Measurements from ENCODE around the gene SMOC2.

Gene SMOC2, protein sequence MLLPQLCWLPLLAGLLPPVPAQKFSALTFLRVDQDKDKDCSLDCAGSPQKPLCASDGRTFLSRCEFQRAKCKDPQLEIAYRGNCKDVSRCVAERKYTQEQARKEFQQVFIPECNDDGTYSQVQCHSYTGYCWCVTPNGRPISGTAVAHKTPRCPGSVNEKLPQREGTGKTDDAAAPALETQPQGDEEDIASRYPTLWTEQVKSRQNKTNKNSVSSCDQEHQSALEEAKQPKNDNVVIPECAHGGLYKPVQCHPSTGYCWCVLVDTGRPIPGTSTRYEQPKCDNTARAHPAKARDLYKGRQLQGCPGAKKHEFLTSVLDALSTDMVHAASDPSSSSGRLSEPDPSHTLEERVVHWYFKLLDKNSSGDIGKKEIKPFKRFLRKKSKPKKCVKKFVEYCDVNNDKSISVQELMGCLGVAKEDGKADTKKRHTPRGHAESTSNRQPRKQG

DNA sequence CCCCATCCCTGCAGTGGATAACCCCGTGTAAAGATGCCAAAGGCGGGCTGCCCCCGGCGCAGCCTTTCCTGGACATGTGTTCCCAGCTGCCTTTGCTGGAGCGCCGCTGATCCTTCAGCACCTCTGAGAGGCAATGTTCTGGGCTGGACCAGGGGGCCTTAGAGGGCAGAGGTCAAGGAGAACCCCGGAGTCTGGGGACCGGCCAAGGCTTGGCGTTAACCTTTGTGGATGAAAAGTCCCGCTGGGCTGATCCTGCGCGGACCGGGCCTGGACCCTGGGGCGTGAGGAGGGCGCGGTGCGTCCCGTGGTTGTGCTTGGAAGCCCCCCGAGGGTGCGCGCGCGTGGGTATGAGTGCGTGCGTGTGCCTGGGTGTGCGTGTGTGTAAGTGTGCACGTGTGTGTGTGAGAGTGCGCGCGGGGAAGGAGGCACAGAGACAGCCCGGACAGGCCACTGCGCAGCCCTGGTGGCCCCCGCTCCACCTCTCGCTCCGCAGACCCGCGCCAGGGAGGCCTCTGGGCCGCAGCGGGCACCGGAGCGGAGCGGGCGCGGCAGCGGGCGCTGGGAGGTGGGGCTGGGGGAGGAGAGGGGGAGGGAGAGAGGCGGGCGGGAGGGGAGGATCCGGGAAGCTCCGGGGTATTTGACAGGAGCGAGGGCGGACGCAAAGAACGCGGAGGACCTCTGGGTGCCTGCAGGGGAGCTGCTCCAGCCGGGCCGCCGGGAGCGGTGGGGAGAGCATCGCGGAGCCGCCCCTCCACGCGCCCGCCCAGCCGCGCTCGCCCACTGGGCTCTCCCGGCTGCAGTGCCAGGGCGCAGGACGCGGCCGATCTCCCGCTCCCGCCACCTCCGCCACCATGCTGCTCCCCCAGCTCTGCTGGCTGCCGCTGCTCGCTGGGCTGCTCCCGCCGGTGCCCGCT, at the start of gene SMOC2:
SMOC2 (plus strand) TSS at position 665 of the 914 bp plus-strand sequence; CDS start at position 852, 187 bp downstream.
- no peak for FAIRE-seq

DNA sequence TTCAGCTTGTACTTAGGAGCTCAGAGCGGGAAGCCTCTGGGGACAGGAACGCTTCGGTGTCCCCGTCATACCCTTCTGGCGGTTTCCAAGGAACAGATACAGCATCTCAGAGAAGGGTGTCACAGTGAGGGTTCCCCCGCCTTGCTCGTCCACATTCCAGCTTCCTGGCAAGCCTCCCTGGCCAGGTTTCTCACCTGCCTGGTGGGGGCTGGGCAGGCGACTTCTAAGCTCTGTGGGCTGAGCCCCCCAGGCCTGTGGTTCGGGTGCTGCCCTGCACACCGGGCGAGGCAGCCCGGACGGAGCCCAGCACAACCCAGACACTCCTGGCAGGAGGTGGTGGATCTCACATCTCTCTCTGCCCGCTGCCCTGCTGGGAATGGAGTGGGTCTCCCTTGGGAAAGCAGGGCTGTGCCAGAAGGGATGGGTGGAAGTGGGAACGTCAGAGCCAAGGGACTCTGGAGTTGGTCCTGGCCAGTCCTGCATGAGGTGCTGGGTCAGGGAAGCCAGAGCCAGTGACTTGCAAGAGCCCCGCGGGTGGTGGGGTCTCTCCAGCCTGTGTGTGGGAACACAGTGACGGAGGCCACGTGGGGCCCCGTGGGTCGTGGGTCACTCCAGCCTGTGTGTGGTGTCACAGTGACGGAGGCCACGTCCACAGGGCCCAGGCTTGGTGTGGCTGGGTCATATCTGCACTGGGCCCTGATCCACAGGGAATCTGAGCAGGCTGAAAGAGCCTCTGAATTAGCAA, 47.7 kb upstream of the SMOC2 start:
- no peak for FAIRE-seq

DNA sequence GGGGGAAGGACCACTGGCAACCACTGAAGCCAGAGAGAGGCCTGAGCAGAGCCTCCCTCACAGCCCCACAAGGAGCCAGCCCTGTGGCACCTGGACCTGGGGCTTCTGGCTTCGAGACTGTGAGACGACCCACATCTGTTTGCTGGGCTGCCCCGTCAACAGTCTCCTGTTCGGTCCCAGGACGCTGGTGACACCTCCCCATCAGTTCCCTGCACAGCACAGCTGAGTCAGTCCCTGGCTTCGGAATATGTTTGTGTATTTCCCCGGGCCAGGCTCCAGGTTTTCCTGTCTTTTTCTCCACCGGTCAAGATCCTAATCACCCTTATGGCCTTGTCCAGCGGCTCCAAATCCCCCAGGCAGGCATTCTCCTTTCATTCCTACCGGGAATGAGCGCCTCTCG, 46.4 kb upstream of the SMOC2 start:
- no peak for FAIRE-seq

DNA sequence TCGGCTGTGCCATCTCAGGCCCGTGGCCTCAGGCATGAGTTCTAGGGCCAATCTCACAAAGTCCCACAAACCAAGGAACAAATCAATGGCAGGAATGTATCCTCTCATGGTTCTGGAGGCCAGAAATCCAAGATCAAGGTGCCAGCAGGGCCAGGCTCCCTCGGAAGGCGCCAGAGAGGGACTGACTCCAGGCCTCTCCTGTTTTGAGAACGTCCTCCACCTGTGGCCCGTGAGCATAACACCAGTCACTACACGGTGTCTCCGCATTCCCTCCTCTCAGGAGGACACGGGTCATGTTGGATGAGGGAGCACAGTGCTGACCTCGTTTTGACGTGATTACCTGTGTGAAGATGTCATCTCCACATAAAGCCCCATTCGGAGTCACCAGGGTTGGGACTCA, 45.0 kb upstream of the SMOC2 start:
- FAIRE-seq: no peak

DNA sequence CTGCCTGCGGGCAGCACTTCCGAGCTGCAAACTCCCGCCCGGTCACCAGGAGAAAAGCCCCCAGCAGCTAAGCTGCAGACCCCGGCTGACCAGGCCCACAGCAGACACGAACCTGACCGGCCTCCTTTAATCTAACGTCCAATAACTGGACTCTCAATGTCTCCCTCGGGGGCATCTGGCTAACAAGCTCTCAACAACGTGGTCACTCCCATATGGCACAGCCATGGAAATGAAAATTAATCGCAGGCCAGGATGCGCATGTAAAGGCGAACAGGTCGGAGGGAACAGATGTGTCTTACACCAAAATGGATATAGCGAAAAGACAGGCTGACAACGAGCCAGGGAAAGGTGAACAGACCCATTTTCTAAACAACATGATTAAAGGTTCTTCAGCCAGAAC, 44.4 kb upstream of the SMOC2 start:
- FAIRE-seq: no peak

DNA sequence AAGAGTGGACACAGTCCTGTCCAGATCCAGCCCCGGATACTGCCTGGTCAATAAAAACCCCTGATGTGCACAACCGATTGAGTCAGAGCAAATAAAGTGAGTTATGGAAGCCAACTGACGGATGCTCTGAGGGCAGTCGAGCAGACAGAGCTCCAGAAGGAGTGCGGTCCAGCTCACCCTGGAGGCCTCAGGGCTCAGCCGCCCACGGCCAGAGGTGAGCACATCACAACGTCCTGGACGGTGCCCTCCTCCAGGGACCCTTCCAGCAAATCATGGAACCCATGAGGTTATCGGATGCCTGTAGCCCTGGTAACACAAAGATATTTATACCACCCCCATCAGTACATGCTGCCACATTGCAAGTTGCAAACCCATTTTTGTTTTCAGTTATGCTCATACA, 44.0 kb upstream of the SMOC2 start:
- FAIRE-seq: no peak

DNA sequence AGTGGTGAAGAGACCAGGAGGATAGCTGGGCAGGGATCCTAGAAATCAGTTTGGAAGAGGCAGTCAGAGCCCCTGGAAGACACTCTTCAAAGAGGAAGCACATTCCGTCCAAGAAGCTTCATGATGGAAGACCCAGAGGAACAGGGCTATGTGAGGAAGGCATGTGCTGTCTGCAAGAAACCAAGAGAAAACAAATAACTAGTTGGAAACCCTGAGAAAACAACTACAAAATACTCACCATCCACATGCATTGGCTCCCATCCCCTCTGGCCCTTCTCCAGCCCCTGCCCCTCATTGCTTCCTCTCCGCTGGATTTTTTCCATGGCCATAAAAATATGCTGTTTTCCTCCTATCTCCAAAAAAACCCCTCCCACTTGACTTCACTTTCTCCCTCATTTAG, 40.9 kb upstream of the SMOC2 start:
- no peak for FAIRE-seq

DNA sequence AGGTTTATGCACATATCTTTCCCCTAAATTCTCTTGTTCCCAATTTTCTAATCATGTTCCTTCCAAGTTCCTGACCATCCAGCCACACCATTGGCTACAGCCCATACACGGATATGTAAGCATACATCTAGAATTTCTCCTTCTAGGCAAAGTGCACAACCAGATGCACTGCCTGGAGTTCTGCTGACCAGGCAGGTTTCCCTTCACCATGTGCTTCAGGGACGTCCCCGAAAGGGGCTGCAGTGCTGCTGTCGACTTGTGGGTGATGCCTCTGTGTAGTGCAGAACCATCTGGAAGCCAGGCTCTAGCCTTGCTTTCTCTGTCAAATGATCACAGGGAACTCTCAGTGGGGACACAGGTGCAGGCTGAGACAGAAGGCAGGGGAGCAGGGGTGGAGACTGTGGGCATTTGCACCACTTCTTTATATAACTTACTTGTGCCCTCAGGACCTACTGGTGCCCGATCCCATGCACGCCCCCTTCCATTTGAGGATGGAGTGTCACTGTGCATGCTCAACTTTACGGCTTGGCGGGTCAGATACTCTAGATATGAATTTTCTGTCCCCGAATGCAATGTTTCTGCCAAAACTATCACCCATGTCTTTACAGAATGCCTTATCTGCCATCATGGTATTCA, 37.5 kb upstream of the SMOC2 start:
- no peak for FAIRE-seq

DNA sequence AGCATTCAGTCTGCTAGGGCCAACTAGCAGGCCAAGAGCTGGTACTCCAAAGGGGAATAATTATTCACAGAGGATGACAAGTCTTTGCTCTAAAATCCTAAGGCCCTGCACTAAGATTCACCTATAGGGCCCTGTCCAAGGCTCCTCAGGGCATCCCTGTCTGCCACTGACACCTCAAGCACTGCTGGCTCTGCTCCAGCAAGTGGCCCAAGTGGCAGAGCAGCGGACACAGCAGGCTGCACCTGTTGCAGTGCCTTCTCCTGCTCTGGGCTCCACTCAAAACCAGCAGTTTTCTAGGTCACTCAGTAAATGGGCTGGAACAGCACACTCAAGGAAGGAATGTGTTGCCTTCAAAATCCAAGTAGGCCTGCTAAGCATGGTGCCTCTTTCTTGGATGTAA, 36.4 kb upstream of the SMOC2 start:
- no peak for FAIRE-seq

DNA sequence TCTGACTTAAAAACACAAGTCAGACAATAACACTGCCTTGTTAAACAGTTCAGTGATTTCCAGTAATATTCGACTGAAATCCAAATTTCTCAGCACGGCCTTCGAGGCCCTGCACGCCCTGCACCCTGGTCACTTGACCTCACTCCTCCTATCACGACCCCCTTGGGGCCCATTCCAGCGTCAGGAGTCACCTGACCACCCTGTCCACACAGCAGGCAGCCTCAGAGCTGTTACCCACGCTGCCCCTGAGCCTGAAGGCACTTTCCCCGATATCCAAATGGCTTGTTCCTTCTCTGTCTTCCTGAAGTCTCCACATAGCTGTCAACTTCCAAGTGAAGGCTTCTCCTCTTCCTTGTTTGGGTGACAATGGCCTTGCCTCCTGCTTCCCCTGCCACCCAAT, 33.1 kb upstream of the SMOC2 start:
- no peak for FAIRE-seq

DNA sequence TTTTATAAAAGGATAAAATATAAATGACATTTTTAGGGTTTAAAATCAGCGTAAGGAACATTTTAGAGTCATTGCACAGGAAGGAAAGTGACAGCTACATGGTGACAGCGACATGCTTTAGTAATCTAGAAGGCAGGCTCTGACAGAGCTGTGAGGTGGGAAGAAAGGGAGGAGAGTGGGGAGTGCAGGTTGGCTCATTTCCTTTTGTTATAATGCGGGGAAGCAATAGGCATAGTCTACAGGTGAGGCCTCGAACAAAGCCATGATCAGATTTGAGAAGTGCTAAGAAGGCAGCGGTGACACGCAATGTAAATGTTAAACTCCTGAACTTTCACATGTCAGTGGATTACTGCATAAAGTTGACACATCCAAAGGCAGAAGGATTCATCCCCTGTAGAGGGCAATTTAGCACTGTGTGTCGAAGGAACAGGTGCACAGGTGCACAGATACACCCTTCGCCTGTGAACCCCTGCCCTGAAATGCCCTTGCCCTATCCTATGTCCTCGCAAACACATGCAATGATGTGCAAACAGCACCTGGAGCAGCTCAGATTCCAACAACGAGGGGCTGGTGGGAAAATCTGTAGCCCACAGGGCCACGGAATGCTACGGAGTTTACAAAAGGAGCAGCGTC, 32.4 kb upstream of the SMOC2 start:
- no peak for FAIRE-seq

DNA sequence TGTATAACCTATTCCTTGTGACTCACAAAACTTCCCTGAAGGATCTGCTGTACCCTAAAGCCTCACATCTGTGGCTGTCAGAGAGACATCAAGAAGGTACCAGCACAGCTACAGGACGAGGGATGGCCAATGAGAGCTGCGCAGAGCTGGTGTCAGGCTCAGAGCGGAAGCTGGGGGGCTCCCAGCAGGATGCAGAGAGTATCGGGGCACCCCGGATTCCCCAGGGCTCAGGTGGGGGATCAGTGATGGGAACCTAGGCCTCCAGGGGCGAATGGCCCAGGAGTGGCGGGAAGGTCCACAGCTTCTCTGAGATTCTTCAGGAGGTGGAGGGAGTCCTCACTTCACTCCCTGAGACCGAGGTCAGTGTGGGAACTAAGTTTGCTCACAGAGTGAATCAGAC, 30.9 kb upstream of the SMOC2 start:
- no peak for FAIRE-seq

DNA sequence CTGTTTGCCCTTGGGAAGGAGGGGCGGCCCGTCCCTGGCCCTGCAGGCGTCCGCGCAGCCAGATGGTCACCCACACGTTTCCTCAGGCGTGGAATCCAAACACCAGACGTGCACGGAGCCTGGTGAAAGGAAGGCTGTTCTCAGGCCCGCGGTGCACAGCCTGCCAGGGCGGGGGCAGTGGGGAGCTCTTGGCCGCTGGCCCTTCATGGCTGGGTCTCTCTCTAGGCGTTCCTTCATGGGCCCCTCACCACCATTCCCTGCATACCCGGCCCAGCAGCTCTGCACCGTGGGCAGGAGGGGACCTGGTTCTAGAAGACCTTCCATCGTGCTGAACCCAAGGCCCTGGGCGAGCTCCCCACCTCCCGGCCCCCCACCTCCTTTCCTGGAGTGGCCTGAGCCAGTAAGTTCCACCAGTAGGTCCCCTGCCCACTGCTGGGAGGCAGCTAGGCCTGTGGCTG, 30.4 kb upstream of the SMOC2 start:
- no peak for FAIRE-seq

DNA sequence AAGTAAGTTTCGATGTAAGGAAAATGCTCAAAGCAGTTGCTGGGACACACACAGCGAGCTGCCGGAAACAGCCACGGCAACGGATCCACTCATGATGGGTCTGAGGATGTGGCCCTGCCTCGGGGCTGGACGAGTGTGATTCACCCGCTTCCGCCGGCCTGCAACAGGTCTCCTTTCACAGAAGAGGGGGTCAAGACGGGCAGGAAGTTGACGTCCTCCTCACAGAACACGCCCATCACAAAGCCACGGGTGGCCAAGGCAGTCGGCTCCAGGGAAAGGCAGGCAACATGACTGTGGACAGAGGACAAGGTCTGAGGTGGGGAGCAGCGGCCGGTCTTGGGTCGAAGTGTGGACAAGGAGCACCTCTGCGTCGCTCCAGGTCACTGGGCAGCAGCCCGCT, 29.9 kb upstream of the SMOC2 start:
- FAIRE-seq: no peak

DNA sequence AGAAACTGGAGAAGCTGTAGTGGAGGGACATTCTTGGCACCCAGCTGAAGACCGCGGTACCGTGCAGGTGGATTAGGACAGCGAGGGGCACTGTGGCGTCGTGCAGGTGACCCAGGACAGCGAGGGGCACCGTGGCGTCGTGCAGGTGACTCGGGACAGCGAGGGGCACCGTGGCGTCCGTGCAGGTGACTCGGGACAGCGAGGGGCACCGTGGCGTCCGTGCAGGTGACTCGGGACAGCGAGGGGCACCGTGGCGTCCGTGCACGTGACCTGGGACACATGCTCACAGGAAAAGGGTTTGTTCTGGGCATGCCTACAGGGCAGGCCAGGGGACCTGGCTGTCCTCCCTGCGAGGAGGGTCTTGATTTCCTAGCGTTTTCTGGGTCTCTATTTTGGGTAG, 29.2 kb upstream of the SMOC2 start:
- no peak for FAIRE-seq

DNA sequence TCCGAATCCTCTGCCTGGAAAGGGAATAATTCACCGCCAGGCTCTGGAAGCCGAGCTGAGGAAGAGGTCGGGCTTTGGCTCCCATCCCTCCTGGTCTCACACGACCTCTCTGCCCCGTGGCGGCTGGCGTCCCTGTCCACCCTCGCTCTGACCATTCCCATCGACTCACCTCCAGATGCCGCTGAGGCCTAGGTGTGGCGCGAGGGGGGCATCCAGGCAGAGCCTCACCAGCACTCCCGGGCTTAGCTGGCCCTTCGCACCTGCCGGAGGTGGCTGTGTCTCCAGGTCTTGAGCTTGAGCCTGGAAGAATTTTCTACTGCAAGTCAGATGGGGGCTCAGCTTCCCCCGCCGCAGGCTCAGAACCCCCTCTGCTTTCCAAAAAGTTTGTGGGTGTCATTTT, 28.5 kb upstream of the SMOC2 start:
- FAIRE-seq: no peak

DNA sequence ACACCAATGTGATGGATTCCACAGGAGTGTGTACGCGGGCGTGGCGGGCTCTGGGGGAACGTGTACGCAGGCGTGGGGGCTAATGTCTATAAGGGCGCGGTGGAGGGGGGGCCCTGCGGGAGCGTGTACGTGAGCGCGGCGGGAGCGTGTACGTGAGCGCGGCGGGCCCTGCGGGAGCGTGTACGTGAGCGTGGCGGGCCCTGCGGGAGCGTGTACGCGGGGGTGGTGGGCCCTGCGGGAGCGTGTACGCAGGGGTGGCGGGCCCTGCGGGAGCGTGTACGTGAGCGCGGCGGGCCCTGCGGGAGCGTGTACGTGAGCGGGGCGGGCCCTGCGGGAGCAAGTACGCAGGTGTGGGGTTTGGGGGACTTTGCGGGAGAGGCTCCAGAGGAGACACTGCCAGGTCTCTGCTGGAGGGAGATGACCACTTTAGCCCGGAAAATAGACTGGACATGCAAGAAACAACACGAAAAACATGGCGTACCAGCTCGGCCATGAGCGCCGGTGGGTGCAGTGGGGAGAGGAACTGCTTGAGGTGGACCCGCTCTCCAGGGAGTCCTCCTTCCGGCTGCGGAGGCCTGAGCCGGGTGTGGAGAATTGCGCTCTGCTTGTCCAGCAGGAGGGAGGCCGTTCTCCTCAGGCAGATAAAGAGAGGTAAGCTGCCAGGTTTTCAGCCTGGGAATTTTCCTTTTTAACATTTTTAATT, 27.8 kb upstream of the SMOC2 start:
- no peak for FAIRE-seq

DNA sequence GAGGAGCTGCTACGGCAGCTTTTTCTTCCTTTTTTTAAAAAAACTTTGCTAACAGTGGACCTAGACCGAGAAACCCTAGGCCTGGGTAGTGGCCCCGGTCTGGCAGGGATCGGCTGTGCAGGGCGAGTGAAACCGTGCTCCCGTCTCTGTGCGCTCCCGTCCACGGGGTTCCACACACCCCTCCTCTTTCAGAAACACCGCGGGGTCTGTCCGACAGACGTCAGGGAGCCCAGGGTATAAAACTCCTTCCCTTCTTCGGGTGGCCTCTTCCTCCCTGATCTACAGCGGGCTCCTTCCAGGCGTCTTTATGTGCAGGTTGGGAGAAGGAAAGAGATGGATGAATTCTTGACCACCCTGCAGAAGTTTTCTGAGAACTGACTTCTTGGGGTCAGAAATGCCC, 27.1 kb upstream of the SMOC2 start:
- no peak for FAIRE-seq

DNA sequence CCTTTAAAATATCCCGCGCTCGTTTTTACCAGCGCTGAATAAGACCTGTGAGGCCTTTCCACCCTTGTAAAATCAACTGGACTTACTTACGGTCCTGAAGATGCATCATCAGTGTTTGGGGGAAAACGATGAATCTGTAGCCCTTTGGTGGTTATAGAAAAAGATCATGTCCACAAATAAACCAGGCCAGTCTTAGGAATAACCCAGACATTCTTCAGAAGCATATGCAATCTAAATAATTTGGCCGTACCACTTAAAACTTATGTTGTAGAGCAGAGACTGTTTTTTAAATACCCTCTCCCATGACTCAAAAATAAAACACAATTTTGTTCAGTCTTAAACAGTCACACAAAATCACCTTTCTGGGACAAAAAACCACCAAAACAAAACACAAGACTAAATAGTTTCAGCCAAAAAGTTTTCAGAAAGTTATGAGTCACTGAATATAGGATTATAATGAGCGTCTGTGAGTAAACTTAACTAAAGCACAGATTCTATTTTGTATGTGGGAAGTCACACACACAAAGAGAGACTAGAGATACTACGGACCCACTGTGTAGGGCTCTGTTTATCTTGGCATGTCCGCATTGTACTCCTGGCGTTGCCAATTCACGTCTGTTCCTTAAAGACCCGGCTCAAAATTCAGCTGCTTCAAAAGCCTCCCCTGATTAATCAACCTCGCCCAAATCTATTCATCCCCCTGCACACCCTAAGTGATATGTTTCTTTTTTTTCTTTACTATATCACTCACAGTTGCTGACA, 26.5 kb upstream of the SMOC2 start:
- FAIRE-seq: no peak

DNA sequence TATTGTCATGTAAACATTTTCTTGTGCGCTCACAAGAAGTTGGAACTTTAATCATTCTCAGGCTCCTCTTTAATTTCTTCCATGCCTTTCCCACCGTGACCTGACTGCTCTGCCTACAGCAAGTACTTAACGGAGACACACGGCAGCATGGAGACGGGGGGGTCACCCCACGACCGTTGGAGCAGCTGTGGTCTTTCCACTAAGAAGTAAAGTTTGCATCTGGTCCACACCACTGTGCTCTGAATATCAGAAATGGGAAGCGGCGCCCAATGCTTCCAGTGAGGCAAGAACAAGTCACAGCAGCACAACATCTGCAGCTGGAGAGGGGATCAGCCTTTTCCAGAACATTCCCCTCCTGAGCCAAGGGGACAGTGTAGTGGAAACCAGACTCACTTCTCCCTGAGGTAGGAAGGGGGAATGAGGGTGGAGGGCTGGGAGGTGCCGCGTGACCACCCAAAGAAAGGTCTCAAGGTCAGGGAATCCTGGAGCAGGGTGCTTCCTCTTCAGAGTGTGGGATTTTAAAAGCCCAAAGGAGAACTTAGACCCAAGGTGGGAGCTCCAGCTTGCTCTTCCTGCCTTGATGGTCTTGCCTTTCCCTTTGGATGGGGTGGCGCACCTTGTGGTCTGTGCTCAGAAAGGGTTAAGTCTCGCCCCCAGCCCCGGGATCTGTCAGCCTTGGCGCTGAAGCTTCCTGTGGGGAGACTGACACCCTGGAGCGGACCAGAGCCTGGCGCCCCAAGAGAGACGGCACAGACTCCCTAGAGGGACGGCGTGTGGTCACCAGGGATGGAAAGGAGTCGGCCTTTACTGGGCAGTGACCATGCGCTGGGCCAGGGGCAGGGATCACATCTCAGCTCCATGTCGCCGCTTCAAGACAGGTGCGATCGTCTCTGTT, 25.6 kb upstream of the SMOC2 start:
- FAIRE-seq: no peak

Measured in G401.6 (cell line).